Astrocyte (in vitro differentiated cells and primary cell): ENCODE data around the gene SPSB1.

Source experiments
- CTCF ChIP-seq: IDR thresholded peaks from 2 replicates; pipeline ENCODE4 v1.5.1; 2011; ENCODE audit warnings: low read depth, mild to moderate bottlenecking, inconsistent platforms, low read length, moderate library complexity; ENCODE audit not compliant: insufficient read depth
- EZH2 ChIP-seq: IDR thresholded peaks from 2 replicates; pipeline ENCODE4 v1.6.1; 2012; ENCODE audit warnings: mild to moderate bottlenecking, low read length, inconsistent platforms; ENCODE audit not compliant: insufficient read depth

- TF ChIP-seq CTCF (no peak), EZH2 (no peak)
Measured at GRCh38 chr1:9324246-9325096, 31.8 kb downstream of the SPSB1 start.
